Amniotic epithelial cell (primary cell): Measurements from ENCODE around the gene PDE7B.
"Not testable (repeated sequence)": the region's sequence is repeated elsewhere in the genome, so short reads cannot be mapped to it uniquely, and the experiment has no call there.

Experiments
- DNase-seq: peaks from one replicate; pipeline ENCODE4 v3.0.0-alpha.2; 2010; ENCODE audit warnings: low read depth

The PDE7B gene

DNA sequence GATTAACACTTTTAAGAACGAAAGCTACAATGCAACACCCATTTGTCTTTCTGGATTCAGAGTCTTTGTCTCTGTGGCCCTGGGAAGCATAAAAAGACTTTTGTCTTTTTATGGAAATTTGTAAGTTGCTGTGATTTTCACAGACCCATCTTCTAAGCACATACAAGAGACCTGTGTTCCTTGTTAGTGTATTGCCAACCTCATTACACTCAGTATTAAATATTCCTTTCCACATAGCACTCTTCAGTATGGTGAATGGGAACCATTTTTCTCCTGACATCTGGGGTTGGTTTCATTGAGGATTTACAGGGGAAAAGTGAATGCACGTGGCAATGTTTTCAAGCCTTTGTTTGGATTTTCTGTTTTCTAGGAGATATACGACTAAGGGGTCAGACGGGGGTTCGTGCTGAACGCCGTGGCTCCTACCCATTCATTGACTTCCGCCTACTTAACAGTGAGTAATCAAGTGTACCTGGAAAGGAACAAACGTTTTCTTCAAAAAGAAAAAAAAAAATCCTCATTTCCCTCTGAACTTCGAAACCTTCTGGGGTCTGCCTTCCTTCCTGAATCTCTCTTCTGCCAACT is 257.0 kb downstream of the PDE7B start:
- no peak for DNase-seq

DNA sequence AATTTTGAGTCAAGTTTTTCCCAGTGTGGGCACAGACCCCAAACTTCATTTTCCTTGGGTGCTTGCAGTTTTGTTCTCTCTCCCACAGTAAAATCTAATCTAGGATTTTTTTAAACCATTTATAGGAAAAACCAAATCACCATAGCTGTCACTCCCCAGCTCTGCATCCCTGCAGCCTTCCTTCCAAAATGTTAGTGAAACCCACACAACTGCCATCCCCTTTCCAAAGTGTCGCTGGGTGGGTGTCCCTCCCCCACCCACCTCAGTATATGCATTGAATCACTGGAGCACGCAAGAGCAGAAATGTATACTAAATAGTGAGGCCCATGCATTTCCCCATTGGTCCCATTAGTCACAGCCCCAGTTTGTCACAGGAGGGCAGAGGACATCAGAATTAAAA is 260.3 kb downstream of the PDE7B start:
- DNase-seq, result no peak

DNA sequence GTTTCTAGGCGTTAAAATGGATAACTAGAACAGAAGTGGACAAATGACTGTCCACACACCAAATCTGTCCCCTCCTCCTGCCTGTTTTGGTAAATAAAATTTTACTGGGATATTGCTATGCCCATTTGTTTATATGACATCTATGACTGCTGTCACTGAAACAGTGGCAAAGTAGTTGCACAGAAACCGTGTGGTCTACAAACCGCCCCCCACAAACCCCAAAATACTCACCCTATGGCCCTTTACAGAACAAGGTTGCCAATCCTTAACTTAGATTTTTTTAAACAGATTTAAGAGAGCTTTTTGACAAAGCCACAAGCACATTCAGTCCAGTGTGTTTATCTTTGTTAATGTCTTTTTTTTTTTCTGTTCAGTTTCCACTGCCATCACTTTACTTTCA is 260.8 kb downstream of the PDE7B start:
- DNase-seq, result no peak

DNA sequence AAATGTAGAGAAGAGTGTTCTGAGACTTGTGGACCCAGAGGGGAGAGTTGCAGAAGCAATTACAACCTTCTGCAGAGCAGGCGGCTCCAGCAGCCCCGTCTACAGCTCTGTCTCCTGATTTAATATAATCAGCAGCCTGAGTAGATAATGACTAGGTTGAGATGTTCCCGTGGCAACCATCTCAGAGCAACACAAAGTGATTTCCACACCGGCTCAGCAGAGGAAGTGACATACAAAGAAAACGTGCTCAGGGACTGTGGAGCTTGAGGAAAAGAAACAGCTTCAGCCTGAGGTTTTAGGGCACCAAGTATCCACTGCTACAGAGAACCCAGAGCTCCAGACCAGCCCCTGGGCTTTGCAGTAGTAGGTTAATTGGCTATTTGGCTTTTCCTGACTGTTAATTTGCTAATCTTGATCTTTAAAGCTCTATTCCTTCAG is 262.3 kb downstream of the PDE7B start:
- peak; percentile 94 for DNase-seq

DNA sequence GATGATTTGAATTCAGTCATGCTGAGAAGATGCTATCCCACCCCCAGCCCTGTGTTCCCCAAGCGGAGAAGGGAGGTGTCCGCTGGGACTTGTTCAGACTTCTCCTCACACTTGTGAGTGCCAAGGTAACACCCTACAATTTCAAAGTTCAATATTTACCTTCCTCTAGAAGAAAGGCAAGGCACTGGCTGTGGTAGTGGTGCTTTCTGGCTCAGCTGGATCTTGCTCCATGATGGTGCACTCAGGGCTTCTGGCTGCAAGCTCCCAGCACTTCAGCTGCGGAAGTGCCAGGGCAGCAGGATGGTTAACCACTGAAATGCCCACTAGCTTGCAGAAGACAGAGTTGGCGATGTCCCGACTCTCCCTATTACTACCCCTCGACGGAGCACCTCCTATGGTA is 263.2 kb downstream of the PDE7B start:
- no peak for DNase-seq

DNA sequence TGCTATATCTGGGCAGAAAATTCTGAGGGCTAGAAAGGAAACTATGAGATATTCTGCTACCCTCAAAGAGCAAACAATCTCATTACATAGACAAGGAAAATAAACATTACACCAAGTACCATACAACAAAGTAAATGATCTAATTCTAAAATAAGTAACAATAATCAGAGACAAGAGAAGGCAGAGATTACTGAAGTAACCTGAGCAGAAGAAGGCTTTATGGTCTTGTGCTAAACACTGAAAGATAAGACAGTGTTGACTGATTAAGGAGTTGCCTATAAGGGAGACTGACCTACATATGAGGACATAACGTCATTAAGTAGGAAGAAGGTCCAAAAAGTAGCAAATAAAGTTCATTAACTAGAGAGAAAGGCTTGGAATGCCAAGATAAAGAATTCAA is 264.4 kb downstream of the PDE7B start:
- no peak for DNase-seq

DNA sequence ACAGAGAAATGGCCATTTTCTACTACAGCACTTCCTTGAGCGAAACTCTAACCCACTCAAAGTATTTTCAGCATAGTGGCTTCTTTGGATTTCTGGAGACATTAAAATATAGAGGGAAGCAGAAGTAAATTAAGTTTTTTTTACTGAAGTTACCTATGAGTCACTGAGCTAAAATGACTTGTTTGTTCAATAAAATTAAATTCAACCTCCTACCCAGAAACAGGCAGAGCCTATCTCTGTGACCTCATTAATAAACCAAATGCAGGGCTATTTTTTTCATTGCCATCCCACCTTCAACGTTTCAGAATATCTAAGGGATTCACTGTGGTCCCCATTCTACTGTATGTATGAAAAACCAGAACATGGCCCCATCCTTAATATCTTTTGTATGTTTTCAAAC is 265.6 kb downstream of the PDE7B start:
- no peak for DNase-seq

DNA sequence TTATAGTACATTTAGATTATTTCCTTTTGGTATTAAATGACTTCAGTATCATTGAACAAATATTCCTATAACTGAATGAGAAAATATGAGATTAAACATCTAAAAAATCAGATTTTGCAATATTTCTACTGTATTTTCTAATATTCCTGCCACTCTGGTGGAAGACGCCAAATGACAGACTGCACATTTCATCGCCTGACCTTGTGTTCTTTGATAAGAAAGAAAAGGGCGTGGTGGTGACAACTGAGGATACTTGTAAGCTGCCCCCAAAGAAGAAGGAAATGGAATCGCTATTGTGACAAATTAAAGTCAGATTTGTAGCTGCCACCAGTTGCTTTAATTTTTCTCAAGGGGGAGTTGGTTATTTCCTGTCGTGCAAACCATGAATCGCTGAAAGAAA is 267.3 kb downstream of the PDE7B start:
- DNase-seq, result no peak

DNA sequence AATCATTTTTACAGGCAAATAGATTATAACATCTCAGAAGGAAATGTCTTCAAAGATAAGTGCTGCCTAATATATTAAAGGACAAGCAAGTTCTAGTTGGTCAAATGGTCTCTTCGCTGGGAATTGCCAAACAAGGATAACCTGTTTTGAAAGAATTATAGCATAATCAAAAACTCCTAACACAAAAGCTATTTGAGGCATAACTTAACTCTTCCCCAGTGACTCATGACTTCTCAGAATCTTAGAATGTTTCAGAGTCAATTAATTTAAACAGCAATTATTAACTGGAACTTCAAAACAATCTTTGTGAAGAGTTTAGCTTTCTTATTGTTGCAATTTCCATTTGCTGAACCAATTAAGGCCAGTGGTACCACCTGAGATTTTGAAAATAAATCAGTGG is 272.0 kb downstream of the PDE7B start:
- DNase-seq, result peak; percentile 87

DNA sequence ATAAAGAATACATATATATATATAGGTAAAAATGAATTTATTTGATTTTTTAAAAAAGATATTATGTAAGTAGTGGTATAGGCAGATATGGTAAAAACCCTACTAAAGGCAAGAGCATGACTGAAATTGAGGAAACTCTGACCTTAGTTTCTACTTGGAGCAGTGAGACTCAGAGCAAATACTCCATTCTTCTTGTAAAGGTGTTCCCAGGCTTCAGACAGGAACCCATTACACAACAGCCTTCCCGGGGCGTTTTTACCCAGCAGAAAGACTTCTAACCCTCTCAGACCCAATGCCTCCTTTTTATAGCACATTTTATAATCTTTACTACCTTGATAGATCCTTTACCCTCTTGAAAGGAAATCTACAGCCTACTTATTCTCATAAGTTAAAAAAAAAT is 274.1 kb downstream of the PDE7B start:
- no peak for DNase-seq

DNA sequence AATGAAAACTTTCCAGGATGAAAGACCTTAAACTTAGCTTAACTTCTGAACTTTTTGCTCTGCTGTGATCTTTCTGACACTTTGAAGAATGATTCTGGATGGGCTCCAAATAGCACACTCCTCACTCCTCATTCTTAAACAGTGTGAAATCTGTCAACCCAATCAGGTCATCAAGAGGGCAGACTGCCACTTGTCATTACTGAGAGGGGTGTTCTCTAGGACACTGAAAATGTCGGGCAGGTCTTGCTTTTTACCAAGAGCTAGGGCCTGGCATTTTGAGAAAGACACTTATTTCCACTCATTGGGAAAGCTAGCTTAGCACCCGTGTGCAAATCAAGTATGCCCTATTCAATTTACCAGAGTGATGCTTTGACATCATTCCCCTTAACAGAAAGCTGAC is 276.4 kb downstream of the PDE7B start:
- no peak for DNase-seq

DNA sequence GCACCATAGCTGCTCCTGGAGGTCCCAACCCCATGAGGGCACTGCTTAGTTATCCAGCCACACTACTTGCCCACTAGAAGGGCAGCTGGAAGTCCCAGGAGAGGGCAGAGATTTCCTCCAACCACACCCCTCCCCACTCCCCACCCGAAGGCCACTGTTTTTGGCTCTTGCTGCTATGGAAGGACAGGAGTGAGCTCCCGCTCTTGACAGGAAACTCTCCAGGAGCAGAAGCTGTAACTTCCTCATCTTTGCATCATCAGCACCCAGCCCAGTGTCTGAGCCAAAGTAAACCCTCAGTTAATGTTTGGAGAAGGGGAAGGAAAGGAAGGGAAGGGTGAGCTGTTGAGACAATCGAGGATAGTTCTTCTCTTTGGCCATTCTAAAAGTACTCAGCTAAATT is 277.9 kb downstream of the PDE7B start:
- DNase-seq, result no peak

DNA sequence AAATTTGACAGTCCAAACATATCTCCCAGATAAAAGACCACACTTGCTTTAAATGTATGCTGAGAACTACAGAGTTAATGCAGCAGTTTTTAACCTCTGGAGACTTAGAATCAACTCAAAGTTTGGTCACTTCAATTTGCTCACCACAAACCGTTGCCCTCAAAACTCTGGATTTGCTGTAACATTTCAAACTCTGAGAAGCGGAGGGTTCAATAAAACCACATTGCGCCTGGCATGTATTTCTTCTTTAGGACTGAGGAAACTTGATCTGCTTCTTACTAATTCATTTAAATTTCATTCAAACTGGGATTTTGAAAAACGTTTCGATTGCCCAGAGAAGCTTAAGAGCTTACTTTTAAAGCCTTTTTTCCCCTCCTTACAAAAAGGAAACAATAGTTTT is 282.8 kb downstream of the PDE7B start:
- no peak for DNase-seq

DNA sequence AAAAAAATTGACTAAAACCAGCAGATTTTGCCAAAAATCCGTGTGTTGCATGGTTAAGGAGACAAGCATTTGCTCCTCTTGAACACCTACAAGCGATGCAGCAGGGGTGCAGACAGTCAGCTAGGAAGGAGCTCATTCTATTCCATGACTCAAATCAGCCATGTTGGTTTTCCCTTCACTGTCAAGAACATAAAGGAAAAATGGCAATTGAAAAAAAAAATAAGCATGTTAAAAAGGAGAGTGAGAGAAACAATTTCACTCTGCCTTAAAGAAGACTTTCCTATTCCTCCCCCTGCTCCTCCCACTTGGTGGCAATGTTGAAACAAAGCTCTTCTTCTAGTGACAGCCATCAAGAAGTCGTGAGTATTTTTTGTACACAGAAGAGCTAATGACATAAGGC is 283.2 kb downstream of the PDE7B start:
- no peak for DNase-seq

DNA sequence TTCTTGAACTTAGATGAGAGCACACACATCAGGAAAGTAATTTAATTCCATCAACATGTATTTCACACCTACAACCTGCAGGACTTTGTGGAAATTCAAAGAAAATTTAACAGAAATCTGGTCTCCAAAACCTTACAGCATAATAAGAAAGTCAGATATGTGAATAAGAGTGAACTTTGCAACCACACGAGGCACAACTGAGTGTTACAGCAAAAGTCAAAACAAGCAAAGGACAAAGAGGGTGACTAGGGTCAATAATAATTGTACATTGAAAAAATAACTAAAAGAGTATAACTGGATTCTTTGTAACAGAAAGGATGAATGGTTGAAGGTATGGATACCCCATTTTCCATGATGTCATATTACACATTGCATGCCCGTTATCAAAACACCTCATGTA is 284.8 kb downstream of the PDE7B start:
- no peak for DNase-seq

DNA sequence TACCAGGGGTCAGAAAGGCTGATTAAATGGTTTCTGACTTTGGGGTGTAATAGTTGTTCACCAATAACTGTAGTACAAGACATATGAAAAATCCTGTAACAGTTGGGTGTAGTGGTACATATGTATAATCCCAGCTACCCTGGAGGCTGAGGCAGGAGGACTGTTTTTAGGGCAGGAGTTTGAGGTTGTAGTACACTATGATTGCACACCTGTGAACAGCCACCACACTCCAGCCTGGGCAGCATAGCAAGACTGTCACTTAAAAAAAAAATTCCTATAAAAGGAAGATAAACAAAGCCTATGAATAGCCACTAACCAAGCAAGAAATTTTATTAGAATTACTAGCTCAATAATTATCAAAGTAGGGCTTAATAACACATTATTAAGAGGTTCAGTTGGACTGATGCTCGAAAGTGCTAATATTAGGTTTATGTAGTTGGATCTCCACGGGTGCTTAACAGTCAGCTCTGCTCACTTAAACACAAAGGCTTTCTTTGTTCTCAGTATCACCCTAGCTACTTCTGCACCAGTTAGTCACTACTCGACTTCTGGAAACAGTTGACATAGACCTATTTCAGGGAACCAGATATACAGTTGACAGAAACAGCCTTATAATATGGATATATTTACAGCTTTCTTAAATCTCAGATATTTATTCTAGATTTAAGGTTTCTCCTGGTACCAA is 285.6 kb downstream of the PDE7B start:
- no peak for DNase-seq

DNA sequence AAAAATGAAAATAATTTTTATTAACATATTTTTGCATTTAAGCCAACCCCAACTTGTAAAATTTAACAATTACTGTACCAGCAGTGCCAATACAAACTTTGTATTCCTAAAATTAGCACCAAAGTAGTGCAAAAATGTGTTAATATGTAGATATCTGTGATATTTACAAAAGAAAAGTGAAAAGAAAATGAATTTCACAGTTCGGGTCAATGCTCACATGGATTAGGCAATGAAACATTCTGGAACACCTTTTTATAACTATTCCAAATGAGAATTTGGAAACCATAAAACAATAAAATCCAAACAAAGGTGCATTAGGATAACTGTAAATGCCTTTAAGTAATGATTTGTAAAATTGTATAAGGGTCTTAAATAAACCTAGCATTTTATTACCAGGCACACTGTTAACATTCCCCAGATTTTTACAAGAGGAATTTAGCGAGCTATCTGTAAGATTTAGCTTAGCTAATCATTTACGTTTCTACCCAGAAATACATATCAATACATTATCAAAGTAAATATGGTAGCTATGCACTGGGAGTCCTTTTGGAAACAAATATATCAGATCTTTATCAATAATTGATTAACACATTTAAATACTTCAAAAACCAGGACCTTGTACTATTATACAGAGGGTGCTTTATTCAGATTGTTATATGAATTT is 286.4 kb downstream of the PDE7B start:
- no peak for DNase-seq

DNA sequence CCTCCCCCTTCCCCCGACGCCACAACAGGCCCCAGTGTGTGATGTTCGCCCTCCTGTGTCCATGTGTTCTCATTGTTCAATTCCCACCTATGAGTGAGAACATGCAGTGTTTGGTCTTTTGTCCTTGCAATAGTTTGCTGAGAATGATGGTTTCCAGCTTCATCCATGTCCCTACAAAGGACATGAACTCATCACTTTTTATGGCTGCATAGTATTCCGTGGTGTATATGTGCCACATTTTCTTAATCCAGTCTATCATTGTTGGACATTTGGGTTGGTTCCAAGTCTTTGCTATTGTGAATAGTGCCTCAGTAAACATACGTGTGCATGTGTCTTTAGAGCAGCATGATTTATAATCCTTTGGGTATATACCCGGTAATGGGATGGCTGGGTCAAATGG is 287.6 kb downstream of the PDE7B start:
- not testable (repeated sequence) for DNase-seq

DNA sequence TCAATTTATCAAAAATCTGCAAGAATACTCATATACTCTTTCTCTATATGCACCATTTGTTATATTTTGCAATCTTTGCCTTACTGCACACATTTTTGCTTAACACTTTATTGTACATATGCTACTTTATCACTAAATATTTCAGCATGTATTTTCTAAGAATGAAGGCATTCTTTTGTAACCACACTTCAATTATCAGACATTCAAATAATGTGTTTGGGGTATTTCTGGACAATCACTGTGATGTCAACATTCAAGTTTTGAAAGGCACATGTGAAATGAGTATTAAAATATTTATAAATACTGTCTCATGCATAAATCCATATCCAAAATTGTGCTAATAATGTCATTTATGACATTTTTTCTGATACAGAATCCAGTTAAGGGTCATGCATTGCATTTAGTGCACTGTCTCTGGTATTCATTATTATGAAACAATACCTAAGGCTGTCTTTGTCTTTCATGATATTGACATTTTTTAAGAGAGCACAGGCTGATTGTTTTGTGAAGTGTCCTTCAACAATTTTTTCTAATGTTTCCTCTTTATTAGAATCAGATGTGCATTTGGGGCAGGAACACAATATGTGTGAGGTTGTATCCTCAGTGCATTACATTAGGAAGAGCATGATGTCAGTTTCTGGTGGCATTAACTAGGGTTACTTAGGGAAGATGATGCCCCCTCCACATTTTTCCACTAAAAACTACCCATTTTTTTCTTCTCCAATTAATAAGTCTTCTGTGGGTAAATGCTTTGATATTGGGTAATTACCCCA is 292.9 kb downstream of the PDE7B start:
- no peak for DNase-seq

DNA sequence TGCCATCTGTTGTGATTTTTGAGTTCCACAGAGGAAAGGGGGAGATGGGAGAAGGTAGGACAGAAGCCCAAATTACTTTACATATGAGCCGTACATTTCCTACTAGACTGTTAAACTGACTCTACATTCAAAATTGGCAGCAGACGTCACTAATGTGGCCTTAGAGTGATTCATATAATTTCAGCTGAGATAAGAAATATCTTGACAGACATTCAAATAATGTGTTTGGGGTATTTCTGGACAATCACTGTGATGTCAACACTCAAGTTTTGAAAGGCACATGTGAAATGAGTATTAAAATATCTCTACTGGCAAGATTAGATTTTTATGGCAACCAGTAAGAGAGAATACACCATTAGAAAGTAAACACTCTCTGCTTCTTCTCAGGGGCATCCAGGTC is 294.6 kb downstream of the PDE7B start:
- DNase-seq, result peak; percentile 49

DNA sequence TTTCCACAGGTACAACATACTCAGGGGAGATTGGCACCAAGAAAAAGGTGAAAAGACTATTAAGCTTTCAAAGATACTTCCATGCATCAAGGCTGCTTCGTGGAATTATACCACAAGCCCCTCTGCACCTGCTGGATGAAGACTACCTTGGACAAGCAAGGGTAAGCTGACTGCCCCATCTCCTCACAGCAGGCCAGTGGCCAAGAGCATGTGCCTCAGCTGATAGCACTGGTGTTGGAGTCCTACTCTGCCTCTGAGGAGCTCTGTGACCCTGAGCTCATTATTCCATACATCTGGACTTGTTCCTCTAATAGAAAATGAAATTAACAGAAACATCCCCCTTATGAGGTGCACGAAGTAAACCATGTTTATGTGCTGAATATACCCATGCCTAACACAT is 295.8 kb downstream of the PDE7B start:
- no peak for DNase-seq

DNA sequence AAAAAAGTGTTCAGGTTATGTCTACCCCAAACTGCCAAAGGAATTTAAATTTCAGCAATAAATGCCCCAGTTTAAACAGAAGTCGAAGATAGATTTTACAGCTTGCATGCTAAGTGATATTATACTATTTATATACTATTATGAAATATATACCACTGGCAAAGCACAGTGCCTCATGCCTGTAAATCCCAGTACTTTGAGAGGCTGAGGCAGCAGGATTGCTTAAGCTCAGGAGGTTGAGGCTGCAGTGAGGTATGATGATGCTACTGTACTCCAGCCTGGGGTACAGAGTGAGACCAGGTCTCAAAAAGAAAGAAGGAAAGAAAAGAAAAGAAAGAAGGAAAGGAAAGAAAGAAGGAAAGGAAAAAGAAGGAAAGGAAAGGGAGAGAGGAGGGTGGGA is 296.6 kb downstream of the PDE7B start:
- DNase-seq, result peak; percentile 70

DNA sequence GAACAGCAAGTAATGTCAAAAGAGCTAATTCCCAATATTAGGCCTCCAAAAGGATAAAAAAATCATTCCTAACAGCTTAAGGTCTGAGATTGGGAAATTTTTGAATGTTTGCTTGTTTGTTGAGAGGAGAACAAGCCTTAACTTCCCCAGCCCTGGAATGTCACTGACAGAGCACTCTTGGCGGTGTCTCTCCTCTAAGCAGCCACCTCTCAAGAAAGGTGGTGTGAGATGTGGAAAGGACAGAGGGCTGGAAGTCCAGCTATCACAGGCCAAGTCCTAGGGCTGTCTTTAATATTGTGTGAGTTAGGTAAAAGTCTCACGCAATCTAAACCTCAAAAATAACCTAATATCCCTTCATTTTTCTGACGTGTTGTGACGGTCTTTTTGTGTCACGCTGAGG is 297.0 kb downstream of the PDE7B start:
- no peak for DNase-seq
